NCI-H2081 treated with DMSO at 0.1 percent for 48 hours (cell line): ENCODE measurements around the gene TGM1.
"Not testable (repeated sequence)": the region's sequence is repeated elsewhere in the genome, so short reads cannot be mapped to it uniquely, and the experiment has no call there.

Source experiments
- DNase-seq: peaks from one replicate; lab custom pipeline; 2025; lab: John Stamatoyannopoulos, UW

The TGM1 gene

DNA sequence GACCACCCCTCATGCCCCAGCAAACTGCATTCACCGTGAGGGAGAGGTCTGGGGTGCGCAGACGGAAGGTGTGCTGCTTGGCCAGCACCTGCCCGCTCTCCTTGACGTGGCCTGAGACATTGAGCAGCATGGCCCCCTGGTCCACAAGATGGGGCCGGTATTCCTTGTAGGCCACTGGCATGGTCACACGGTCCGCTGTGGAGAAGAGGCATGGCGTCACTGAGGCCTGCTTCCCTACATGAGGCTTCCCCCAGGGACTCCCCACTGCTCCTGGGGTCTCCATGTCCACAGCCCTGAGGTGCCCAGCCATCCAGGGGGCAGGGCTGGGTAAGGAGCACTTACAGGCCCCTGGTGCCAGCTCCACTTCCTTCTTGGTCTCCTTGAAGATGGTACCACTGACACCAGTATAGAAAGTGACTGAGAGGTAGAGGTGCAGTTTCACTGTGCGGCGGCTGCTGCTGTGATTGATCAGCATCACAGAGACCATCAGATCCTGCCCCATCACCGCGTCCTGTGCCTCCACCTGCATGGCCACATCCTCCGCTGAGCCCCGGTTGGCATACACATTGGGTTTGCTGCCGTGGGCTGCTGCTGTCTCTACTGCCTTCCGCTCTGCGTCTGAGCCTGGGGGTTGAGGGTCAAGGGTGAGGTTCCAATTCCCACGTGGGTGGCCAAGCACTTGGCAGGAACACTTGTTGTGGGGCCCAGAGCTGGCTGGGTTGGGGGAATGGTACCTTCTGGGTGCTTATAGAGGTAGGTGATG, 8.2 kb downstream of the TGM1 start:
- no peak for DNase-seq

DNA sequence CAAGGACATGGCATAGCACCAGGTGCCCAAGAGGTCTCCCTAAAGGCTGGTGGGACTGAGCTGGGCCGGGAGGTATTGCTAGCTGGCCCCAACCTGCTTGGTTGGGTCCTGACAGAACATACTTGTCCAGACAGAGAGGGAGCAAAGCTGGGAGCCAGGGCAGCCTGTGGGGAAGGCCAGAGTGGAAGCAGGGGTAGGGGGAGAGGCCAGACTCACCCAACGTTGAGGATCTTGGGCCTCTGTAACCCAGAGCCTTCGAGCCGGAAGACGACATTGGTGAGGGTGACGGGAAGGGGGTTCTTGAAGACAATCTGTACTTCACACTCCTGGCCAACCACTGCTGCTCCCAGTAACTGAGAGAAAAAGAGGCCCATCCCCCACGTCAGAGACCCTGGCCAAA, 9.0 kb downstream of the TGM1 start:
- no peak for DNase-seq

DNA sequence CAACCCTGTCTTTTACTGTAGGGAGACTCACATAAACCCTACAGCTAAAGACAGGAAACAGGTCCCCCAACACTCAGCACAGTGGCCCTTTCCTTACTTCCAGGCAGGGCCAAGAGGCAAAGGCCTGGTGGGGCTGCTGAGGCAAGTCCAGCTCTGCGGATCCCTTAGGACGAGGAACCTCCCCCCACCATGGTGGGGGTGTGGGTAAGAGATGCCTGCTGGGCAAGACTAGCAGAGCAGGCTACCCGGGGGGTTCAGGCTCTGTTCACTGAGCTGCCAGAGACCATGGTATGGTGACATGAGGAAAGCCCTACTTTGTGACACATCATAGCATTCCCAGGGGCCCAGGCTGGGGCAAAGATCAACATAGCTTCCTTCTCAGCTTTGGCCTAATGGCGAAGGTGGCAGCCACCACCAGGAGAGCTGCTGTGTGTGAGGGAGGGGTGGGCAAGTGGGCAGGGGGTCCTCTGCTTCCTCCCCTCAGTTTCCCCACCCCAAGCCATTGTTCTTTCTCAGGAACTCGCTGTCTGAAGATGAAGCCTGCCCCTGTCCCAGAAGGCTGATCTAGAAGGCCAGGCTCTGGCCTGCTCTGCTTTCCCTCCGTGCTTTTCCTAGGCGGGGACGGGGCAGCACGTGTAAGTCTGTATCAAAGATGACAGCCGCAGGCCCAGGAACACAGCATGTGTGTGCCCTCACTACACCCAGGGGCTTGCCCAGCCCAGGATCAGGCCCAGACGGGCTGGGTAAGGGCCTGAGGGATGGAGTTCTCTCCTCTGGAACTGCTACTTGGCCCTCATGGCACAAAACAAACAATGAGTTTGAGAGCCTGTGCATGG, 10.5 kb downstream of the TGM1 start:
- DNase-seq, result no peak

DNA sequence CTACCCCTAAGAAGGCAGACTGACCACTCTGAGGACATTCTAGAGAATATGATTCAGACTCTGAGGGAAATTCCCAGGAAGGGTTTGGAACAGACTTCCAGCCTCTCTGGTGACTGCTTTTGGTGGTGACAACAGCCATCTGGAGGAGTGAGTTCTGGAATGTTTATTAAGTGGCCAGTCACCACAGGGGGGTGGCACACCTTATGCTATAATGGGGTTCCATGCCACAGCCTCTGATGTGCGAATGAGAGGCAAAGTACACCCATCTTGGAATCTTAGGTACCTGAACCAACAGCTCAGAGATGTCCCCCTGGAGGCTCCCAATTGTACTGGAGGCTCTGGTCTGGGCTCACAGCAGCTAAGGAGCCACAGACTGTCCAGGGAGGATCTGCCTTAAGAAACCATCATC, 11.1 kb downstream of the TGM1 start:
- DNase-seq, result no peak

DNA sequence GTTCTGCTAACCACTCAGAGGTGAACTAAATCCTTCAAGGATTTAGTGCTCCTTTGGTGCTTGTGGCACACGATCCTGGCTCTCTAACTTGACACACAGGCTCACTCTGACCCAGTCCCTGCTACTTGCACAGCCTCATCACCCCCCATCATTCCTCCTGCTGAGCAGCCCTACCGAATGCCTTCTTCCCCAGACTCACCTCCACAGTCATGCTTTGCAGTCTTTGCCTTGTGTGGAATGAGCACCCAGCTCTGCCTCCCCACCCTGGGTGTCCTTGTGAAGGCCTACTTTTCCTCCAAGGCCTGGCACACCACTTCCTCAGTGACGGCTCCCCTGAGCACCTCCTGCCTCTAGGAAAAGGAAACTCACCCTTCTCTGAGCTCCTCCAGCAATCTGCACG, 12.6 kb downstream of the TGM1 start:
- no peak for DNase-seq

DNA sequence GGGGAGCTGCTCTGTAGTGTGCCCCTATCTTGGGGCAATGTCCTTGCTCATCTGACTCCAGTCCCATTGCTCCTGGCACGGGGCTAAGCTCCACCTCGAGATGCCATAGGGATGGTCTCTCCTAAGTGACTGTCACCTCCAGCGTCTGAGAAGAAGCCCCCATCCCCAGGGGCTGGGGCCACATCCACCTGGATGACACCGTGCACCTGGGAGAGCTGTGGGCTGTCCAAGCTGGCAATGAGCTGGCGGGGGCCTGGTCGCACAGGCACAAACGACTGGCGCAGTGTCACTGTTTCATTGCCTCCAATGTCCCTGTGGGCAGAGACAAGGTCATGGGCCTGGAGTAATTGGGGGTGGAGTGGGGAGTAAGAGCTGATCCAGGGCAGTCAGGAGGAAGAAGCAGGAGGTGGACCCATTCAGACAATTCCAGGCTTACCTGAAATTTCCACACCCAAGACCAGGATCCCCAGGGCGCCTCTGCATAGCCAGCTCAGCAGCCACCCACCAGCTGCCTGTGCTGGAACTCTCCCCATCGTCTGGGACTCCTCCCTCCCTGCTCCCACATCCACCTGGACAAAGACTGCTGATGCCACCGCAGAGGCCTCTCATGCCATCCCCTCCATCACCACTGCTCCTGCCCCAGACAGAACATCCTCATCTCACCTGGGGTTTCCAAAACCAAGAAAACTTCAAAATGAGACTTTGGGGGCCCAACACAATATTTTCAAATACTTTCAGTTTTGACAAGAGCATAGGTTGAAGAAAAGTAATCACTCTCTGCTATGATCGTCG, 13.6 kb downstream of the TGM1 start:
- DNase-seq, result no peak

DNA sequence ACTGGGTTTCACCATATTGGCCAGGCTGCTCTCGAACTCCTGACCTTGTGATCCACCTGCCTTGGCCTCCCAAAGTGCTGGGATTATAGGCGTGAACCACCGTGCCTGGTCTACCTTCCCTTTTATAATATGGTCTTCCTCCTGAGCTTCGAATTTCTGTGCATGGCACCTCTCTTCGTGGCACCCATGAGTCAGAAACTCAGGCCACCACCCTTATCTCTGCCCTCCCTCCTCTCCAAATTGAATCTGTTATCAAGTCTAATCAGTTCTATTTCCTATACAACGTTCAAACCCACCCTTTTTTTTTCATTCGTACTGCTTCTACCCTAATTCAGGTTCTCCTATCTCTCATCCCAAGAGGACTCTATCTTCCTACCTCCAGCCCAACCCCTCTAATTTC, 15.6 kb downstream of the TGM1 start:
- DNase-seq, result no peak

DNA sequence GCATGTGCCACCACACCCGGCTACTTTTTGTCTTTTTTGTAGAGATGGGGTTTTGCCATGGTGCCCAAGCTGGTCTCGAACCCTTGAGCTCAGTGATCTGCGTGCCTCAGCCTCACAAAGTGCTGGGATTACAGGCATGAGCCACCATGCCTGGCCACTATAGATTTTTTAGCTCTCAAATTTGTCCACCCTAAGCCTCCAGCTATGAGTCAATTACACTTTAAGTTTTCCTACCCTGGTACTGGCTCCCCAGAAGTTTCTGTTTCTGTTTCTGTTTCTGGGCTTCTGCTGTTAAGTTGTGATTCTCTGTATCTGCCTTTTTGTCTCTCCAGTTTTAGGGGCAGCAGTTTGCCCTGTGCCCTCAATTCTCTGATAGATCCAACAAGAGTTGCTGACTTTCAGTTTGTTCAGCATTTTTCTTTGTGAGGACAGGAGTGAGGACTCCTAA, 16.2 kb downstream of the TGM1 start:
- no peak for DNase-seq

DNA sequence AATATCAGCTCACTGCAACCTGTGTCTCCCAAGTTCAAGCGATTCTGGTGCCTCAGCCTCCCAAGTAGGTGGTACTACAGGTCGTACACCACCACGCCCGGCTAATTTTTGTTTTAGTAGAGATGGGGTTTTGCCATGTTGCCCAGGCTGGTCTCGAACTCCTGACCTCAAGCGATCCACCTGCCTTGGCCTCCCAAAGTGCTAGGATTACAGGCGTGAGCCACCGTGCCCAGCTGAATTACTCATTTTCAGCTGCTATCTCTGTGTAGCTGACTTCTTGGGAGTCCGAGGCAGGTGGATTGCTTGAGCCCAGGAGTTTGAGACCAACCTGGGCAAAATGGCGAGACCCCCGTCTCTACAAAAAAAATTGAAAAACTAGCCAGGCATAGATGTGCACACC, 17.6 kb downstream of the TGM1 start:
- DNase-seq, result not testable (repeated sequence)

DNA sequence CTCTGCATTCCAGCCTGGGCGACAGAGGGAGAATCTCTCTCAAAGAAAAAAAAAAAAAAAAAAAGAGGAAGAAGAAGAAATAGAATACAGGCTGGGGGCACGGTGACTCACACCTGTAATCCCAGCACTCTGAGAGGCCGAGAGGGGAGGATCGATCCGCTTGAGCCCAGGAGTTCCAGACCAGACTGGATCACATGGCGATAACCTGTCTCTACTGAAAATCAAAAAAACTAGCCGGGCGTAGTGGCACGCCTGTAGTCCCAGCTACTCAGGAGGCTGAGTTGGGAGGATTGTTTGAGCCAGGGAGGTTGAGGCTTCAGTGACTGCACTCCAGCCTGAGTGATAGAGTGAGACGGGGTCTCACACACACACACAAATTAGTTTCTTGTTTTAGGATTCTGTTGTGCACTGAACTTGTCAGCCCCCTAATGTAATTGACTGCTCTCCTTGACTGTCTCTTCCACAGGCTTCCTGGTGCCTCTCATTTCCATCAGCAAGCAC, 19.6 kb downstream of the TGM1 start:
- no peak for DNase-seq

DNA sequence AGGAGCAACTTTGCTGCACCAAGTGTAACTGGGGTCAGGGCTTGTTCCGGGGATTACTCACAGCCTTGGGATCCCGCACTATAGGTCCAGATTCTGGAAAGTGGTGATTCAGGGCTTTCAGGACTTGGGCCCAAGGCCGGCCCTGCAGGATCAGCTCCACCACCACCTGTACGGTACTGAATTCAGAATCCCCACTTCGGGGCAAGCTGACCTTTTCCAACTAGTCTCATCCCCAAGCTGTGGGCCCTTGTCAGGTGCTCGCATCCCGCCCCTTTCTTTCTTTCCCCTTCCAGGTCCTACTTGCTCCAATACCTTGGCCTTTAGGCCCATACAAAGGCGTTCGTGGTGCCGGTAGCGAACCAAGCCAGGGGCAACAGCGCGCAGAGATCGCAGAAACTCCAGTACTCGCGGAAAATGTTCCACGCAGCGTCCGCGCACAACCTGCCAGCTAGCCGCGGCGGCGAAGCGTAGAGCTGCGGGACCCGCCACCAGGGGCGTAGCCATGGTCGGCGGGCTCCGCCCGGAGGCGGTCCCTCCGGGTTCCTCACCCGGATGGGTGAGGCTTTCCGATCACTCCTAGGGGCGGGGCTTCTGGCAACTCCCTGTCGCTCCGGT, 21.0 kb downstream of the TGM1 start:
- peak; percentile 81 for DNase-seq

DNA sequence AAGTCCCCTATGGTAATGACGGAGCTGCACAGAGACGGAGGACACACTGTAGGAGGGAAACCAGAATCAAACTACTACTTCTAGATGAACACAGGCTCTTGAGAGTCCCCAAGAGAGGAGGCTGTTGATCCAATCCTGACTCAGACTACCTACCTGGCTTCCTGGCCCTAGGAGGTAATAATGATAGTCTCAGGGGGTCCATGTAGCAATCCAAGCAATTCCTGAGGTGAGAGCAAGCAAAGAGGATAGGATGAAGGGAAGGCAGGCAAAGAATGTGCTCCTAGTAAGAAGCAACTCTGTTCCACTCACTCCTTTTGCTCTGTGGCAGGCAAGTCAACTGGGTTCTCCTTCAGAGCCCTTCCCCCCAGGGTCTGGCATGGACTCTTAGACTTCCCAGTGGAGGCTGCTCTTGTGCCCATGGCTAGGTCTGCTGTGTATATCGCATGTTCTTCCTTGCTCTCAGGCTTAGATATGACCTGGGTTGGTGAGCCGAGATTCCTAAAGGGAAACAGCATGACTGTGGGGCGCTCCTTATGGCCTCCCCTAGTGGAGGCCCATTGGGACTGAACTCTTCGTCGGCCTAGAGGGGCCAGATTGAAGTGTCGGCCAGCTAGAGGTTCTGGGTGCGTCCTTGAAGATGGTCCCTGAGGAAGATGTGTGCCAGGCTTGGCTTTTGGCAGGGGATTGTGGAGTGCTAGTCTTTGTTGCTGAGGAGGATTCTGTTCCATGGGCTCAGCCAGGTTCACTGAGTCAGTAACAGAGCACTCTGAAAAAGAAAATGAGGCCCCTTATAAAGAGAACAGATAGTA, 22.7 kb downstream of the TGM1 start:
- DNase-seq, result no peak

DNA sequence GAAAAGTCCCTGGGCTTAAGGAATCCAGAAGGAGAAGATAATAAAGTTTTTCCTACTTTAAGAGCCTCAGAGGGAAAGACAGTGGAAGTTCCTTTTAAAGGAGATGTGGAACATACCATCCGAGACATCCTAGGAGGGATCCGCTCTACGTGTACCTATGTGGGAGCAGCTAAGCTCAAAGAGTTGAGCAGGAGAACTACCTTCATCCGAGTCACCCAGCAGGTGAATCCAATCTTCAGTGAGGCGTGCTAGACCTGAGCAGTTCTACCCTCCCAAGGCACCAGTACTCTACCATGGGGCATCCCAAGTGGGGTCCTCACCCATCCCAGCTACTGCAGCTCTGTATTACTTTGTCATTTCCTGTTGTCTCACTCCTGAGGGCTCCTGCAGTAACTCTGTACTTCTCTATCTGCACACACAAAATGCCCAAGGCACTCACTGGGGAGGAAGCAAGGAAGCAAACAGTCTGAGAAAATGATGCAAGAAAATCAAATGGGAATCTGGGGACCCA, 24.4 kb downstream of the TGM1 start:
- no peak for DNase-seq

DNA sequence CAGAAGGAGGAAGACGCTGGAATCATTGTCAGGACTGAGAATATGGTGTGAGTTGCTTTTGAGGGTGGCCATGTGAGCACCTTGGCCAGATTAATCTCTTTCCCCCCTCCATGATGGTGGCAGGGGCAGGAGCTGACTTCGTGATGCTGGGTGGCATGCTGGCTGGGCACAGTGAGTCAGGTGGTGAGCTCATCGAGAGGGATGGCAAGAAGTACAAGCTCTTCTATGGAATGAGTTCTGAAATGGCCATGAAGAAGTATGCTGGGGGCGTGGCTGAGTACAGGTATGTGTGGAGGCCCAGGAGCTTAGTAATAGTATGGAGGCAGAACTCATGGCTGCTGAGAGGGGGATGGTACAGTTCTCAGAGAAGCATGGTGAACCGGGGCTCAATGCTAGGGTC, 24.9 kb downstream of the TGM1 start:
- DNase-seq, result no peak

DNA sequence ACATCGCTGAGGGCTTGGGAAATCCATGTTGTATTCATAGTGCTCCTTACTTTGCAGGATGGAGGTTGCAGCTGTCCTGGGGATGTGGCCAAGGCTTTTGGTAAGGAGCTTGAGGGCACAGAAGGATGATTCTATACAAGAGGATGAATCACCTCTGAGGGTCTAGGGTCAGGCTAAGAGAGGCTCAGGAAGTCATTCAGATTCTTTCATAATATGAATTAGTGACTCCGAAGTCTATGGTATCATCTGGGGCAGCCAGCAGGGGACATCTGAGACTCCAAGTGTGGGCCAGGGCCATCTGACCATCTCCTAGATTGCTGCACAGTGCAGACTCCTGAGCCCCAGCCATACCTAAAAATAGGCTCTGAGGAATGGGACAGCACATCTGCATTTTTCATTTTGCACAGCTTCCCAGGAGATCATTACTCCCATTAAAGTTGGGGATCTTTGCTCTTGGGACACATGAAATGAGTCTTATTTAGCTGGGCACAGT, 25.5 kb downstream of the TGM1 start:
- no peak for DNase-seq

DNA sequence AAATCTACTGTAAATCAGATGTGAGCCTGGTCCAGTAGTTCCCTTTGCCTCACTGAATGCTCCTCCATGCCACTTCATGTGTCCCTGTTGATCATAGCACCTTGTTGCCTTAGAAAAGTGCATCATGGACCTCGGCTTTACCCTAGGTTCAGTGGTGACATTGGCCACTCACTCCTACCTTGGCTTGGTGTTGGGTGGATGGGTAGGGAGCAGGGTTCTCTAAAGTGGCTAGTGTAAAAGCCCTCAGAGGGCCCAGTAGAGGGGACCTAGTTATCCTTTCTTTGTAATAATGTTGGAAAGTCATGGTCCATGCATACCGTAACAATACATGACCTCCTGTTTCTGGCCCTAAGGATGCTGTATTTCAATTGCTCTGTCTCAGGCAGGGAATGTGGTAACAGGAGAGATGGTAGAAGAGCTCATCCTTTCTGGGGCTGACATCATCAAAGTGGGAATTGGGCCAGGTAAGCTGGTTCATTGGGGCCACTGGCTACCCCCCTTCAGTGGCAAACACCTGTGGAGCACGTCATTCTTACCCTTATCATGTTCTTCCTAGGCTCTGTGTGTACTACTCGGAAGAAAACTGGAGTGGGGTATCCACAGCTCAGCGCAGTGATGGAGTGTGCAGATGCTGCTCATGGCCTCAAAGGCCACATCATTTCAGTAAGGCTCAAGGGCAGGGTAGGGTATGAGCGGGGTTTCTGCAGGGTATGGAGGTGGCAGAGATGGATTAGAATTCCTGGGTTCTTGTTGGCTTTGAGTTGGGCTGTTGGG, 26.1 kb downstream of the TGM1 start:
- DNase-seq, result no peak

DNA sequence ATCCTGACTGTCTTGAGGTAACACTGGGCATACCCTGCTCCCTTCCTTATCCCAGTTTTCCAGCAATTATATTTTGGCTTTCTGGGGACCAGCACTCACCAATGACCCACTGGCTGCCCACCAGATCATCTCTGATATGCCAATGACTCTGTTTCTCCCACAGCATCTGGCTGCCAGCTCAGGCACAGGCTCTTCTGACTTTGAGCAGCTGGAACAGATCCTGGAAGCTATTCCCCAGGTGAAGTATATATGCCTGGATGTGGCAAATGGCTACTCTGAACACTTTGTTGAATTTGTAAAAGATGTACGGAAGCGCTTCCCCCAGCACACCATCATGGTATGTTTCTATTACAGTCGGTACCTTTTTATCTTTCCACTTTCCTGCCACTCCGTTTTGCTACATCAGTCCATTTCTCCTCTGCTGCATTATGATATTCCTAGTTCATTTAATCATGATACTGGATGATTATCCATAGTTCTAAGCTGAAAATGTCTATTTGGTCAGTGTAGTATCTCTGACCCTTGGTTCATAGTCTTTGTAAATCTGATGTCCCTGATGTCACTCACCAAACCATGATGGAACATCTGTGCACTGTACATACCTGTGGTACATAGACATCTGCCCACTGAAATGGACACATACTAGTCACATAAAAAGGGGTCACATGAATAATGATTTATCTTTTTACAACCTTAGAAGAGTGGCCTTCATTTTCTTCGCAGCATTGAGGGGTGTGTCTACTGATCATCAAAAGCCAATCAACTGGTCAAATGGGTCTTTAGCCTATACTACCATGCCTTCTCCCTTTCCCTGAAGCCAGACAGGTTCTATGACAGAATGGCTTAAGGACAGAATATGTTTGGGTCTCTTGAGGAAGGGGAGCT, 26.9 kb downstream of the TGM1 start:
- DNase-seq, result no peak

DNA sequence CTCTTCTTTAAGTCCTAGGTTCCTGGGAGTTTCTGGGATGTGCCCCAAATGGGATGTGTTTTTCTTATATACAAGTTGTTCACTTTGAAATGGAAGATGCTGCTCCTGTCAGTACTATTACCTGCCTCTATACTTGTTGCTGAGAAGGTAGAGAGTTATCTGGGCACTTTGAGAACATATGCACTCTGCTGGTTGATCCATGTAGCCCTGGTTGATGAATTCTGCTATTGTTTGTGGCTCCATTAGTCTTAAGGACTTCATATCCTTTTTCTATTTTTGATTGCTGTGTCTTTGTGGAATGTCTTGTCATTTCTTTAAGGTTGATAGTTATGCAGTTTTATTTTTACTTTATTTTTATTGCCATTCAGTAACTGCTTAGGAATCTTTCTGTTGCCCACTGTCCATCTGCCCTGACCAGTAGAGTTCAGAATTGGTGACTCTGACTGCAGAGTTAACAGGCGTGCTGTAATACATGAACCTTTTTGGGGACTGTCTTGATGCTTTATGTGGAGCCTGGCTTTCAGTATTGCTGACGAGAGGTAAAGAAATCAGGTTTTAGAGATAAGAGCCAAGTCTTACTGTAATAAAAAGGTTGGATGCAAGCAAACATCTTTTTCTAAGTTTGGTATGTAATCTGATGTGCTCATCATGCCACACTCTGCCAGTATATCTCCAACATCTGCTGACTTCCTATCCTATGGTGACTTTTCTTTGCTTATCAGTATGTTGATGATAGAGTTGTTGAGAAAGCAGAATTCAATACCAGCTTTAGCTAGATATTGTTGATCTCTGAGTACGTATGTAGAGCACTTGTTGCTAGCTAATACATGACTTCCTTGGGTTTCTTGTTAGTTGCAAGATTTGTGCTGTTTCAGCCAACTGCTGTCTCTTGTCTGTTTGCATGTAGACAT, 28.6 kb downstream of the TGM1 start:
- no peak for DNase-seq
